ENCODE data around the gene WFS1.

- TF ChIP-seq, protein P1, sequence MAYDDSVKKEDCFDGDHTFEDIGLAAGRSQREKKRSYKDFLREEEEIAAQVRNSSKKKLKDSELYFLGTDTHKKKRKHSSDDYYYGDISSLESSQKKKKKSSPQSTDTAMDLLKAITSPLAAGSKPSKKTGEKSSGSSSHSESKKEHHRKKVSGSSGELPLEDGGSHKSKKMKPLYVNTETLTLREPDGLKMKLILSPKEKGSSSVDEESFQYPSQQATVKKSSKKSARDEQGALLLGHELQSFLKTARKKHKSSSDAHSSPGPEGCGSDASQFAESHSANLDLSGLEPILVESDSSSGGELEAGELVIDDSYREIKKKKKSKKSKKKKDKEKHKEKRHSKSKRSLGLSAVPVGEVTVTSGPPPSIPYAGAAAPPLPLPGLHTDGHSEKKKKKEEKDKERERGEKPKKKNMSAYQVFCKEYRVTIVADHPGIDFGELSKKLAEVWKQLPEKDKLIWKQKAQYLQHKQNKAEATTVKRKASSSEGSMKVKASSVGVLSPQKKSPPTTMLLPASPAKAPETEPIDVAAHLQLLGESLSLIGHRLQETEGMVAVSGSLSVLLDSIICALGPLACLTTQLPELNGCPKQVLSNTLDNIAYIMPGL (CRISPR knock-in tag; IDR thresholded peaks at IDR 0.05; ENCODE audit: borderline replicate concordance in 1 of 2, low read depth in 1 of 2), result no peak
- TF ChIP-seq CENPT (CRISPR knock-in tag; IDR thresholded peaks at IDR 0.05; ENCODE audit: low read depth) (no peak), ZNF7 (CRISPR knock-in tag; IDR thresholded peaks at IDR 0.05) (no peak), ZNF431 (CRISPR knock-in tag; IDR thresholded peaks at IDR 0.05; ENCODE audit: borderline replicate concordance, low read depth) (no peak), HNF4G (IDR thresholded peaks at IDR 0.05; ENCODE audit: borderline replicate concordance, low read depth, low read length) (no peak), HNF4G (CRISPR knock-in tag; IDR thresholded peaks at IDR 0.05; ENCODE audit: borderline replicate concordance, low read depth) (no peak), ZNF879 (CRISPR knock-in tag; IDR thresholded peaks at IDR 0.05) (no peak), CHD2 (IDR thresholded peaks at IDR 0.05; ENCODE audit: low read depth, low read length) (no peak), ZSCAN30 (CRISPR knock-in tag; IDR thresholded peaks at IDR 0.05) (no peak), HOXA7 (CRISPR knock-in tag; IDR thresholded peaks at IDR 0.05) (no peak)
Observed at GRCh38 chr4:6277935-6278800, 8.5 kb downstream of the WFS1 start.
